NT2/D1 (cell line): ENCODE measurements around the gene IL36G.

Experiments
- SUZ12 ChIP-seq: IDR thresholded peaks from 2 replicates; pipeline ENCODE4 v1.6.1; 2011; ENCODE audit not compliant: insufficient read length, insufficient read depth; ENCODE audit errors: extremely low read depth
- YY1 ChIP-seq: IDR thresholded peaks from 2 replicates; pipeline ENCODE4 v1.6.1; 2011; ENCODE audit not compliant: insufficient read length, insufficient read depth
- ZNF274 ChIP-seq: IDR thresholded peaks from 2 replicates; pipeline ENCODE4 v1.6.1; 2011; ENCODE audit warnings: mild to moderate bottlenecking, low read depth, low read length

GRCh38 chr2:113021312-113021711, 43.5 kb downstream of the IL36G start:
- TF ChIP-seq YY1 (no peak), ZNF274 (no peak), SUZ12 (no peak)
